Measurements from ENCODE around the gene PSMB11. TPM values are rescaled to one million over a fixed set of nuclear protein-coding genes. Genes with fewer than 3 reads are reported as not detected.

The PSMB11 gene
- total and polyA plus RNA-seq, 10 of the 15 experiments (the other 5 are each of a cell fraction or from before 2014, with no cell fraction given), result not detected

- H4K20me1 ChIP-seq (ENCODE audit: control insufficient read depth, insufficient read depth), result no peaks in the 10 kb centered on the region
- POLR2A ChIA-PET, result interaction anchor here (0.7 to 3.0 kb wide), 13 partner anchors 10 to 316 kb away, joined by 3 to 29 read pairs (median 8); partner anchors contain the start of genes ACIN1, C14orf119, PABPN1 and PRMT5
- BruUV-seq (replicated peaks), result no TSS peak
- ATAC-seq (no peak), FAIRE-seq (peak; percentile 52), DNase-seq (ENCODE audit: low read depth, low spot score) (no peak)
- H3K4me2 ChIP-seq (ENCODE audit: control insufficient read depth, insufficient read depth), result peak overlapping the region; percentile 89
- 50% methylated on average over 3 of the region's 3 CpGs for WGBS (ENCODE audit: insufficient coverage, insufficient replicate concordance, low lambda C conversion rate, missing lambda C conversion rate)
- H3K79me2 ChIP-seq (ENCODE audit: control insufficient read depth, insufficient read depth, low read length), result peaks cover 9% of the 10 kb centered on the region
- no peaks in the 10 kb centered on the region for H3K27me3 ChIP-seq (replicated peaks in 1 of 2; ENCODE audit: control insufficient read depth in 2 of 2, insufficient read depth in 2 of 2, low read length in 1 of 2)
- H3K27ac ChIP-seq (ENCODE audit: control insufficient read depth, insufficient read depth), result no peak overlapping the region
- H3K4me1 ChIP-seq (ENCODE audit: control insufficient read depth, insufficient read depth, low read length), result peaks cover 21% of the 10 kb centered on the region
- no peak overlapping the region; the same call in 1 of the 2 replicates for H3K4me3 ChIP-seq
- no peaks in the 10 kb centered on the region for H3K36me3 ChIP-seq (ENCODE audit: control insufficient read depth in 2 of 2, insufficient read depth in 2 of 2, low read length in 1 of 2)
- RAD21 ChIA-PET (ENCODE audit: unreplicated experiment), result interaction anchor here (0.9 to 2.6 kb wide), 7 partner anchors 10 to 63 kb away, joined by 4 to 37 read pairs (median 13); partner anchors contain the start of genes CDH24 and PSMB5
- intact Hi-C loops (cut with micrococcal nuclease; ENCODE audit: unreplicated experiment), result no loop called here
- peak overlapping the region; percentile 82; the same call in 1 of the 2 replicates for H3K9ac ChIP-seq (ENCODE audit: control insufficient read depth, insufficient read depth, low read length)
- no peak for TF ChIP-seq POLR2AphosphoS5 (IDR thresholded peaks at IDR 0.05; ENCODE audit: low read length)
- no peak for TF ChIP-seq SRF (IDR thresholded peaks at IDR 0.05; ENCODE audit: low read depth in 2 of 2, low read length in 2 of 2)
- TF ChIP-seq HCFC1 (IDR thresholded peaks at IDR 0.05; ENCODE audit: low read length), result no peak
- TF ChIP-seq RAD51 (IDR thresholded peaks at IDR 0.05), result no peak
- TF ChIP-seq BRCA1 (IDR thresholded peaks at IDR 0.05; ENCODE audit: low read depth, low read length), result no peak
- no peak for TF ChIP-seq RBBP5 (conservative IDR thresholded peaks at IDR 0.05)
- TF ChIP-seq SIN3A (IDR thresholded peaks at IDR 0.05; ENCODE audit: low read depth, low read length), result no peak
- TF ChIP-seq SMAD5 (IDR thresholded peaks at IDR 0.05; ENCODE audit: low read depth), result no peak
- TF ChIP-seq ZNF384 (IDR thresholded peaks at IDR 0.05; ENCODE audit: borderline replicate concordance, low read depth, low read length), result no peak
- no peak for TF ChIP-seq SREBF2 (IDR thresholded peaks at IDR 0.05; ENCODE audit: low read length)
- no peak for TF ChIP-seq TAF1 (IDR thresholded peaks at IDR 0.05; ENCODE audit: borderline replicate concordance, low read depth, low read length)
- no peak for TF ChIP-seq NKRF (conservative IDR thresholded peaks at IDR 0.05)
- no peak for TF ChIP-seq JUNB (IDR thresholded peaks at IDR 0.05)
- TF ChIP-seq PKNOX1 (IDR thresholded peaks at IDR 0.05), result no peak
- SMC1A ChIA-PET (ENCODE audit: uncharacterized antibody, unreplicated experiment), result interaction anchor here (0.6 to 3.8 kb wide), 17 partner anchors 10 to 133 kb away, joined by 3 to 67 read pairs (median 5); partner anchors contain the start of genes AJUBA and PSMB5
- in situ Hi-C loops (cut with MboI), result no loop called here
- peak overlapping the region; percentile 5; the same call in 1 of the 2 replicates for H2AFZ ChIP-seq (ENCODE audit: control insufficient read depth, low read depth, low read length)
- no peaks in the 10 kb centered on the region for H3K9me3 ChIP-seq (replicated peaks; ENCODE audit: control insufficient read depth, insufficient read depth, low read length)
- CTCF ChIA-PET, result interaction anchor here (1.0 to 25.0 kb wide), 17 partner anchors 9 to 295 kb away, joined by 3 to 853 read pairs (median 8); partner anchors contain the start of genes CDH24, PRMT5 and PSMB5
Measured at GRCh38 chr14:23005451-23006187, 36.4 kb upstream of the PSMB11 start.
